Adrenal gland (tissue), 5 donors: ENCODE results near the gene ANKS1B.

Experiments used
- CTCF ChIP-seq, 6 experiments: fragments of 450-650 bp in 4 of 6; fragments of 200-600 bp in 2 of 6; sonication (generic) in 1 of 6; IDR thresholded peaks; 1 replicate in 5 of 6; 2 replicates in 1 of 6; pipeline versions ENCODE4 v1.5.1 to v1.8.0; 2016 to 2021; ENCODE audit warnings: antibody characterized with exemption in 6 of 6, mild to moderate bottlenecking in 2 of 6, moderate library complexity in 1 of 6
- POLR2A ChIP-seq, 2 donors: fragments of 450-650 bp; IDR thresholded peaks; one replicate each; pipeline ENCODE4 v1.6.1; 2017; ENCODE audit warnings: antibody characterized with exemption in 2 of 2, mild to moderate bottlenecking in 2 of 2, moderate library complexity in 1 of 2
- donor health status: DM: no; HTN: no; CAD: no.

- TF ChIP-seq CTCF (IDR thresholded peaks at IDR 0.05) (no peak), POLR2A (IDR thresholded peaks at IDR 0.05) (no peak)
Observed at GRCh38 chr12:99026332-99027054, 958.2 kb downstream of the ANKS1B start.
